ENCODE data around the gene FGL2. TPM values are rescaled to one million over a fixed set of nuclear protein-coding genes. Genes with fewer than 3 reads are reported as not detected.
A peak's percentile ranks its signal among the peaks of the same experiment; 100 is the strongest.
"Not testable (repeated sequence)": the region's sequence is repeated elsewhere in the genome, so short reads cannot be mapped to it uniquely, and the experiment has no call there.

FGL2 gene
- total RNA-seq, 1 donor from 2014 or later: 1.8 TPM

DNA sequence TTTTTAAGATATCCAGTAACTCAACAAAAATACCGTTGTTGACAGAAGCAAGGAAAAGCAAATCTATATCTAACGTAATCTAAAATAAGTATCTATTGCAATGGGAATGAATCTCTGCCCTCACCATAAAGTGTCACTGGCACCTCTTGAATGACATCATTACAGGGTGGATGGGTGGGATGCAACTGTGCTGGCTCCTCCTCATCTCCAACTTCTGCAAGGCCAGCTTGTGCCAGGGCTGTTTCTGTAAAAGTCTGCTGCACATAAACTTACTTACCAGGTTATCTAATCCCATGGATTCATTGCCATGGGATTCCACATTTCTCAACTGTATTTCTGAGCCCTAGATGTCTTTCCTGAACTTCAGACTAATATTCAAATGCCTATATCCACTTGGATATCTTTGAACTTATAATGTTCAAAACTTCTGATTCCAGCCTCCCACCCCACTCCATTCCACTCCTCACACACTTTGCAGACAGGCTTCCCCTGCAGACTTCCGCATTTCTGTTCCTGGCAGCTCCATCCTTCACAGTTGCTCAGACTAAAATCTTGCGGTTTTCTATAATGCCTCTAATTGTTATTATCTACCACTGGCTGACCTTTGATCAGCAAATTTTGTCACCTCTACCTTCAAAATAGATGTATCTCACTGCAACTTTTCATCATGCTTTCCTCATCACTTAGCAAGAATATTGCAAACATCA is 10.7 kb downstream of the FGL2 start:
- H3K4me3 Mint-ChIP-seq: no peak overlapping the region
- intact Hi-C loops (cut with micrococcal nuclease): no loop called here
- H3K36me3 Mint-ChIP-seq (ENCODE audit: low read depth): no peaks in the 10 kb centered on the region
- no peaks in the 10 kb centered on the region for H3K9me3 Mint-ChIP-seq
- H3K27me3 Mint-ChIP-seq: no peaks in the 10 kb centered on the region
- H3K27ac Mint-ChIP-seq: no peak overlapping the region
- H3K4me1 Mint-ChIP-seq: peaks cover 11% of the 10 kb centered on the region
- no peak for DNase-seq

DNA sequence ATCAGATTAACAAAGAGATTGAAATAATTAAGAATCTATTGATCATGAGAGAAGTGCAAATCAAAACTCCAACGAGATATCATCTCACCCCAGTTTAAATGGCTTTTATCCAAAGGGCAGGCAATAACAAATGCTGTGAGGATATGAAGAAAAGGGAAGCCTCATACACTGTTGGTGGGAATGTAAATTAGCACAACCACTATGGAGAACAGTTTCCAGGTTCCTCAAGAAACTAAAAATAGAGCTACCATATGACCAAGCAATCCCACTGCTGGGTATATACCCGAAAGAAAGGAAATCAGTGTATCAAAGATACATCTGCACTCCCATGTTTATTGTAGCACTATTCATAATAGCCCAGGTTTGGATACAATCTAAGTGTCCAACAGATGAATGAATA is 13.8 kb downstream of the FGL2 start:
- Mint-ChIP-seq H3K9me3 (peaks cover 12% of the 10 kb centered on the region), H3K27me3 (no peaks in the 10 kb centered on the region), H3K27ac (no peak overlapping the region), H3K4me1 (peaks cover 2% of the 10 kb centered on the region), H3K4me3 (no peak overlapping the region), H3K36me3 (ENCODE audit: low read depth) (no peaks in the 10 kb centered on the region)
- intact Hi-C loops (cut with micrococcal nuclease): loop anchor here (2.0 kb wide), 1 partner anchor 13 kb away; the partner anchor contains the start of gene FGL2
- DNase-seq: no peak

DNA sequence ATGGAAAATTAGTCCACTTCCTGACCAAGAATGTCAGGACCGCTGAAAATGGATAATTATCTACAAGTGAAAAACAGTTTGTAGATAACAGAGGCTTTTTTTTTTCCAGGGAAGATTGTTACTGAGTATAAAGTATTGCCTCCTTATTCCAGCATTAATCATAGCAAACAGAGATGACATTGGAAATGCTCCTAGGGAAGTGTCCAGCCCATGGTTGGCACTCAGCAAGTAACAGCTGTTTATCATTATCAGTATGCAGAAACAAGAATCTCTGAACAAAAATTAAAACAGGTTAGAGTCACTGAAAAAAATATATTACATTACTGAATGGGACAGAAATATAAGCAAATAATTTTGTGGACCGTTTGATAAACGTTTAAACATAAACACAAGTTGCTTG is 14.6 kb downstream of the FGL2 start:
- no peak overlapping the region for H3K4me3 Mint-ChIP-seq

DNA sequence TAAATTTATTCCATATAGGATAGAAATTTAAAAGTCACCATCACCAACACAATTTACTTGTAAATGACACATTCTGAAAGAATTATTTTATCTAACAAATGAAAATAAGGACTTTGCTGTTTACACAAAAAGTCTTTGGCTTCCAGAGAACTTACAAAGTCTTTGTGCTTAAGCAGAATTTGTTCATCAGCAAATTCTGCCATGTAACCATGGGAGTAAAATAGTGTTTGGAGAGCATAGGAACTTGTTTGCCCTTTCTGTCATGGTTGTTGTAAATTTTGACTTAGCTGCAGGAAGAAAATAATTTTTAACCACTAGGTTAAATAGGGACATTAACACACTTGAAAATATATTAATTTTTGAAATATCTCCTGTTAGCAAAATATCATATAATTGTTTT is 15.2 kb downstream of the FGL2 start:
- DNase-seq: no peak
- no peaks in the 10 kb centered on the region for H3K36me3 Mint-ChIP-seq (ENCODE audit: low read depth)
- peaks cover 12% of the 10 kb centered on the region for H3K9me3 Mint-ChIP-seq
- no peak overlapping the region for H3K27ac Mint-ChIP-seq
- intact Hi-C loops (cut with micrococcal nuclease): loop anchor here (2.0 kb wide), 1 partner anchor 14 kb away; the partner anchor contains the start of gene FGL2
- H3K4me3 Mint-ChIP-seq: no peak overlapping the region
- peaks cover 2% of the 10 kb centered on the region for H3K4me1 Mint-ChIP-seq
- H3K27me3 Mint-ChIP-seq: no peaks in the 10 kb centered on the region

More for the DNA sequence above, 14.6 kb downstream of the FGL2 start:
- no peak for DNase-seq
- peaks cover 2% of the 10 kb centered on the region for H3K4me1 Mint-ChIP-seq
- no peaks in the 10 kb centered on the region for H3K36me3 Mint-ChIP-seq (ENCODE audit: low read depth)
- H3K9me3 Mint-ChIP-seq: peaks cover 12% of the 10 kb centered on the region
- intact Hi-C loops (cut with micrococcal nuclease): loop anchor here (2.0 kb wide), 1 partner anchor 14 kb away; the partner anchor contains the start of gene FGL2
- no peaks in the 10 kb centered on the region for H3K27me3 Mint-ChIP-seq
- H3K27ac Mint-ChIP-seq: no peak overlapping the region

GRCh38 chr7:77182261-77182660 is 17.4 kb downstream of the FGL2 start:
- H3K27me3 Mint-ChIP-seq: no peaks in the 10 kb centered on the region
- no peak overlapping the region for H3K4me3 Mint-ChIP-seq
- H3K36me3 Mint-ChIP-seq (ENCODE audit: low read depth): no peaks in the 10 kb centered on the region
- H3K9me3 Mint-ChIP-seq: peaks cover 12% of the 10 kb centered on the region
- no peaks in the 10 kb centered on the region for H3K4me1 Mint-ChIP-seq
- intact Hi-C loops (cut with micrococcal nuclease): no loop called here
- H3K27ac Mint-ChIP-seq: no peak overlapping the region
- no peak for DNase-seq

DNA sequence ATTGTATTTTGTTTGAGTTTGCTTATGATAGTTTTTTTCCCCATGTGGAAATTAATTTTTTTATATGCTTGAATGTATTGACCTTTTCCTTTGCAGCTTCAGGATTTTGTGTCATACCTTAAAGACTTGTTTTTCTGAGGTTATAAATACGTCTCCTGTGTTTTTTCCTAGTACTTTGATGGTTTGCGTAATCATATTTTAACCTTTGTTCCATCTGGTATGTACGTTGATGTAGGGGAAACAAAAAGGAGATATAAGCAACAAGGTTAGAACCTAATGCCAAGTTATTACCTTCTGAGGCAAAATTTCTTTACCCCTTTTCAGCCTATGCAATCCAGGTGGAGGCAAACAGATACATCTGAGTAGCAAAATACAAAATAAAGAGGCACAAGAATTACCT is 17.9 kb downstream of the FGL2 start:
- H3K9me3 Mint-ChIP-seq: peaks cover 12% of the 10 kb centered on the region
- H3K4me1 Mint-ChIP-seq: no peaks in the 10 kb centered on the region
- intact Hi-C loops (cut with micrococcal nuclease): no loop called here
- H3K4me3 Mint-ChIP-seq: no peak overlapping the region
- H3K36me3 Mint-ChIP-seq (ENCODE audit: low read depth): no peaks in the 10 kb centered on the region
- H3K27me3 Mint-ChIP-seq: no peaks in the 10 kb centered on the region
- no peak for DNase-seq
- H3K27ac Mint-ChIP-seq: no peak overlapping the region

DNA sequence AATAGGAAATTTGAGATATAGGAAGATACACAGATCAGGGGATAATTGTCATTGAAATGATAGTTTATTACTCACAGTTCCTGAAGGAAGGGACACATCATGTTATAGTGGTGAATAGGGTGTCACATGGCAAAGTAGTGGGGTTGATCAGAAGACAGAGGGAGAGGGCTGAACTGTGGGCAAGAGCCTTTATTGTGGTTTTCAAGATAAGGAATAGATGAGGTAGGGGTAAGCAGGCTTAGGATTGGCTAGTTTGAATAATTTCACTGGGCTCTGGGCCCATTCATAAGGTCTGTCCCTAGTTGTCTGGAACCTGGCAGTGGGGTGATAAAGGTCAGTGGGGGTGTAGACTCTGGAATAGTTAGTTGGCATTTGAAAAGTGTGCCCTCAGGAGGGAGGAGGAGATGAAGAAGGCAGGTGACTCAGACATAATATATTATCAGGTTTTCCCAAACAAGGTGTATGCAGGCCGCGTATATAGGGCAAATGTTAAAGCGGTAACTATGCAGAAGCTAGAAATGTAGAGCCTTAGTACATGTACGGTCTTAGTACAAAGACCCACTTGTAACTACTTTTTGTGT is 18.5 kb downstream of the FGL2 start:
- H3K9me3 Mint-ChIP-seq: peaks cover 12% of the 10 kb centered on the region

GRCh38 chr7:77178024-77178423 is 21.6 kb downstream of the FGL2 start:
- H3K4me3 Mint-ChIP-seq; DNase-seq; H3K27ac Mint-ChIP-seq; H3K36me3 Mint-ChIP-seq (ENCODE audit: low read depth); intact Hi-C loops (cut with micrococcal nuclease); H3K4me1 Mint-ChIP-seq; H3K27me3 Mint-ChIP-seq; H3K9me3 Mint-ChIP-seq: not testable (repeated sequence)

More for the DNA sequence above, 18.5 kb downstream of the FGL2 start:
- no peaks in the 10 kb centered on the region for H3K36me3 Mint-ChIP-seq (ENCODE audit: low read depth)
- no peaks in the 10 kb centered on the region for H3K27me3 Mint-ChIP-seq
- DNase-seq: no peak
- H3K4me1 Mint-ChIP-seq: no peaks in the 10 kb centered on the region
- H3K27ac Mint-ChIP-seq: no peak overlapping the region
- intact Hi-C loops (cut with micrococcal nuclease): no loop called here
- no peak overlapping the region for H3K4me3 Mint-ChIP-seq

GRCh38 chr7:77177321-77177904 is 22.2 kb downstream of the FGL2 start:
- DNase-seq; H3K36me3 Mint-ChIP-seq (ENCODE audit: low read depth); H3K4me3 Mint-ChIP-seq; intact Hi-C loops (cut with micrococcal nuclease); H3K27ac Mint-ChIP-seq; H3K9me3 Mint-ChIP-seq; H3K4me1 Mint-ChIP-seq; H3K27me3 Mint-ChIP-seq: not testable (repeated sequence)

- H3K4me3 Mint-ChIP-seq; H3K27me3 Mint-ChIP-seq; DNase-seq; H3K27ac Mint-ChIP-seq; H3K4me1 Mint-ChIP-seq; H3K9me3 Mint-ChIP-seq; H3K36me3 Mint-ChIP-seq (ENCODE audit: low read depth); intact Hi-C loops (cut with micrococcal nuclease): not testable (repeated sequence)
These were observed 24.3 kb downstream of the FGL2 start for GRCh38 chr7:77175274-77175800.

DNA sequence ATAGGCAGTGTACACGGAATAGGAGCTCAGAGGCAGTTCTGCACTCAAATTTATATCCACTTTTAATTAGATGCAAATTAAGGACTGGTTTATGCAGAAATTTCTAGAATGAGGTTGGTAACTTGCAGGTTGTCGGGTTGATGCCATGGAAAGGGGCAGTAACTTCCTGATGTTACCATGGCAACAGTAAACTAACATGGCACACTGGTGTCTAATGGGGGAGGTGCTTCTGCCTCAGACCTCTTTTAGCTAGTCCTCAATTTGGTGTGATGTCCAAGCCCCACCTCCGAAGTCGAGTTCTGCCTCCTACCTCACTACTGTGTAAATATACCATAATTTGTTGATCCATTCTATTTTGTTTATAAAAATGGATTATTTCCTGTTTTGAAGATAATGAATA is 25.2 kb downstream of the FGL2 start:
- H3K36me3 Mint-ChIP-seq (ENCODE audit: low read depth); H3K4me1 Mint-ChIP-seq; H3K9me3 Mint-ChIP-seq; H3K27ac Mint-ChIP-seq; DNase-seq; intact Hi-C loops (cut with micrococcal nuclease); H3K4me3 Mint-ChIP-seq; H3K27me3 Mint-ChIP-seq: not testable (repeated sequence)

- DNase-seq; H3K27me3 Mint-ChIP-seq; H3K36me3 Mint-ChIP-seq (ENCODE audit: low read depth); H3K27ac Mint-ChIP-seq; H3K9me3 Mint-ChIP-seq; H3K4me1 Mint-ChIP-seq; intact Hi-C loops (cut with micrococcal nuclease); H3K4me3 Mint-ChIP-seq: not testable (repeated sequence)
These were observed 27.0 kb downstream of the FGL2 start for GRCh38 chr7:77172437-77173172.

GRCh38 chr7:77171073-77171472 is 28.5 kb downstream of the FGL2 start:
- H3K27me3 Mint-ChIP-seq; H3K9me3 Mint-ChIP-seq; H3K4me3 Mint-ChIP-seq; H3K4me1 Mint-ChIP-seq; DNase-seq; intact Hi-C loops (cut with micrococcal nuclease); H3K36me3 Mint-ChIP-seq (ENCODE audit: low read depth); H3K27ac Mint-ChIP-seq: not testable (repeated sequence)

- H3K4me1 Mint-ChIP-seq: peaks cover 25% of the 10 kb centered on the region
- intact Hi-C loops (cut with micrococcal nuclease): no loop called here
- peak overlapping the region; percentile 95 for H3K27ac Mint-ChIP-seq
- peaks cover 2% of the 10 kb centered on the region for H3K36me3 Mint-ChIP-seq (ENCODE audit: low read depth)
- peaks cover 2% of the 10 kb centered on the region for H3K27me3 Mint-ChIP-seq
- H3K4me3 Mint-ChIP-seq: peak overlapping the region; percentile 63
- H3K9me3 Mint-ChIP-seq: peaks cover 7% of the 10 kb centered on the region
- DNase-seq: peak; percentile 70
These were observed 42.2 kb downstream of the FGL2 start for GRCh38 chr7:77157446-77157845.

Measured in activated CD4-positive, alpha-beta T cell treated with anti-CD3 and anti-CD28 coated beads, Interleukin-2, amount 10 ng/mL, durations not matched to agents 24 days and 14 days (primary cell).